GM19328 (cell line): ENCODE data around the gene ARF3.

Experiments
- ATAC-seq: cut with Tn5 transposase; IDR thresholded peaks from one replicate; pipeline ENCODE4 v1.9.1; 2021; ENCODE audit warnings: mild to moderate bottlenecking, moderate library complexity; ENCODE audit not compliant: unreplicated experiment

ARF3 gene

DNA sequence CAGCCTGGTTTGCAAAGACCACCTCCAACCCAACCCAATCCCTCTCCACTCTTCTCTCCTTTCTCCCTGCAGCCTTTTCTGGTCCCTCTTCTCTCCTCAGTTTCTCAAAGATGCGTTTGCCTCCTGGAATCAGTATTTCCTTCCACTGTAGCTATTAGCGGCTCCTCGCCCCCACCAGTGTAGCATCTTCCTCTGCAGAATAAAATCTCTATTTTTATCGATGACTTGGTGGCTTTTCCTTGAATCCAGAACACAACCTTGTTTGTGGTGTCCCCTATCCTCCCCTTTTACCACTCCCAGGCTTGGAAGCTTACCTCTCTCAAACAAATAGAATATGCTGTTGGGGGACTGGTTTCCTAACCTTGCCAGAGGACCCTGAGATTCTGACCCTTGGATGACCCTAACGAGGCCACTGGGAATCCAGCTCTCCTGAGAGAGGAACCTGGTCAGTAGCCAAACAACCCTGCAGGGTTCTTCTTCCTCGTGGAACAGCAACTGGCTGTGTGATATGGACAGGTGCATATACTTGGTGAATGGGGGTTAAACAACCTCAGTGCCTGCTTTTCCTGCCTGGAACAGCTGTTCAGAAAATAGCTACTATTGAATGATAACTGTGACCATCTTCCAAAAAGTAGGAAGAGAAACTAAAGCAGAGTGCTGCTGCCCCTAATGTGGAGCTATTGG lies 25.3 kb upstream of the ARF3 start:
- ATAC-seq, result no peak

DNA sequence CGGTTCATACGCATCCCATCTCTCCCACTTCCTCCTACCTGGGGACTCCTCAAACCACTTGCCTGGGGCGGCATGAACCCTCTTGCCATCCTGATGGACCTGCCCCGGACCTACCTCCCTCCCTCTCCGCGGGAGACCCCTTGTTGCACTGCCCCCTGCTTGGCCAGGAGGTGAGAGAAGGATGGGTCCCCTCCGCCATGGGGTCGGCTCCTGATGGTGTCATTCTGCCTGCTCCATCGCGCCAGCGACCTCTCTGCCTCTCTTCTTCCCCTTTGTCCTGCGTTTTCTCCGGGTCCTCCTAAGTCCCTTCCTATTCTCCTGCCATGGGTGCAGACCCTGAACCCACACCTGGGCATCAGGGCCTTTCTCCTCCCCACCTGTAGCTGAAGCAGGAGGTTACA lies 24.5 kb upstream of the ARF3 start:
- ATAC-seq, result no peak

DNA sequence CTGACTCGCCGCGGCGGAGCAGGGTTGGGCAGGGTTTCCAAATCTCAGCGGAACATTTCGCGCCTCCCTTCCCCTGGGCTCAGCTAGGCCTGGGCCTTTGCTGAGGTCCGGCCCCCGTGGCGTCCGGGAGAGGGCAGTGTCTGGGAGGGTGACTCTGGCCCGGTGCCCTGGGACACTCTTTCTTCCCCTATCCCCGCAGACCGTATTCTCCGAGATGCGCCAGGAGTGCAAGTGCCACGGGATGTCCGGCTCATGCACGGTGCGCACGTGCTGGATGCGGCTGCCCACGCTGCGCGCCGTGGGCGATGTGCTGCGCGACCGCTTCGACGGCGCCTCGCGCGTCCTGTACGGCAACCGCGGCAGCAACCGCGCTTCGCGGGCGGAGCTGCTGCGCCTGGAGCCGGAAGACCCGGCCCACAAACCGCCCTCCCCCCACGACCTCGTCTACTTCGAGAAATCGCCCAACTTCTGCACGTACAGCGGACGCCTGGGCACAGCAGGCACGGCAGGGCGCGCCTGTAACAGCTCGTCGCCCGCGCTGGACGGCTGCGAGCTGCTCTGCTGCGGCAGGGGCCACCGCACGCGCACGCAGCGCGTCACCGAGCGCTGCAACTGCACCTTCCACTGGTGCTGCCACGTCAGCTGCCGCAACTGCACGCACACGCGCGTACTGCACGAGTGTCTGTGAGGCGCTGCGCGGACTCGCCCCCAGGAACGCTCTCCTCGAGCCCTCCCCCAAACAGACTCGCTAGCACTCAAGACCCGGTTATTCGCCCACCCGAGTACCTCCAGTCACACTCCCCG lies 23.9 kb upstream of the ARF3 start:
- ATAC-seq, result no peak

DNA sequence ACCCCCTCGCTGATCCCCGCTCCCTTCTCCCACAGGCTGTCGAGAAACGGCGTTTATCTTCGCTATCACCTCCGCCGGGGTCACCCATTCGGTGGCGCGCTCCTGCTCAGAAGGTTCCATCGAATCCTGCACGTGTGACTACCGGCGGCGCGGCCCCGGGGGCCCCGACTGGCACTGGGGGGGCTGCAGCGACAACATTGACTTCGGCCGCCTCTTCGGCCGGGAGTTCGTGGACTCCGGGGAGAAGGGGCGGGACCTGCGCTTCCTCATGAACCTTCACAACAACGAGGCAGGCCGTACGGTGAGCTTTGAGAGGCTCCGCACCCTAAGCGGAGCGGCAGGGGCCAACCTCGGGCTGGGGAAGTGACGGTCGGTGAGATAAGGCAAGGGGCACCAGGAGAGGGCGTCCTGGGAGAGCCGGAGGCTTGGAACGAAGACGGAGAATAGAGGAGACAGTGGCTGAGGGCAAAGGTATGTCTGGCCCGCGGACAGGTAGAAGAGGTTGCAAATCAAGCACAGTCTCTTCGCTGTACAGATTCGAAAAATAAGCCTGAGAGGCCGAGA lies 23.2 kb upstream of the ARF3 start:
- no peak for ATAC-seq

DNA sequence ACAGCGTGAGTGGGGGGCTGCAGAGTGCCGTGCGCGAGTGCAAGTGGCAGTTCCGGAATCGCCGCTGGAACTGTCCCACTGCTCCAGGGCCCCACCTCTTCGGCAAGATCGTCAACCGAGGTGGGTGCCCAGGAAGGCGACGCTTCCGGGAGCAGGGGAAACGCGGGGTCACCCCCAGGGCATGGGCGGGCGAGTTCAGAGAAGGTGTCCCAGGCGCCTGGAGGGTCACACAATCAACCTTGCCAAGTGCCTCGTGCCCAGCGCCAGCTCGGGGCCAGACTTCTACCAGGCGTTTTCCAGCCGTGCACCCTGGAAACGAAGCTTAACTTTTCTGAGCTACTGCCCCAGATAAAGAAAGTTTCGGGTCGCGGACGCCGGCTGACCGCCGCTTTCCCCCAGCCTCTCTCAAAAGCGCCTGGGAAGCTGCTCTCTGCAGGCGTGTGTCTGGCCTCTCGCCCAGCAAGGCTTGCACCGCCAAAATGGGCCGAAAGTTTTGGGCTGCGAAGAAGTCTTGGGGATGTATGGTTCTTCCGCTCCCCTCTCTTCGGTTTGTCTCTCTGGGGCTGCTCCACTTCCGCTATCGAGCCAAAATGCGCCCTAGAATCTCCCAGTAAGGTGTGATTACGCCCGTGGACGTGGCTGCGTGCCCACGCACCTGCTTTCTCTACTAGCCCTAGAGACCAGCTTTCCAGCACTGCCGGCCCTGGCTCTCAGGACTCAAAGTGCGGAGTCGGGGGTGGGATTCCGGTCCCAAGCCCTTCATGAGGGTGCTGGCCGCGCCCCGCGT lies 22.5 kb upstream of the ARF3 start:
- ATAC-seq, result no peak

DNA sequence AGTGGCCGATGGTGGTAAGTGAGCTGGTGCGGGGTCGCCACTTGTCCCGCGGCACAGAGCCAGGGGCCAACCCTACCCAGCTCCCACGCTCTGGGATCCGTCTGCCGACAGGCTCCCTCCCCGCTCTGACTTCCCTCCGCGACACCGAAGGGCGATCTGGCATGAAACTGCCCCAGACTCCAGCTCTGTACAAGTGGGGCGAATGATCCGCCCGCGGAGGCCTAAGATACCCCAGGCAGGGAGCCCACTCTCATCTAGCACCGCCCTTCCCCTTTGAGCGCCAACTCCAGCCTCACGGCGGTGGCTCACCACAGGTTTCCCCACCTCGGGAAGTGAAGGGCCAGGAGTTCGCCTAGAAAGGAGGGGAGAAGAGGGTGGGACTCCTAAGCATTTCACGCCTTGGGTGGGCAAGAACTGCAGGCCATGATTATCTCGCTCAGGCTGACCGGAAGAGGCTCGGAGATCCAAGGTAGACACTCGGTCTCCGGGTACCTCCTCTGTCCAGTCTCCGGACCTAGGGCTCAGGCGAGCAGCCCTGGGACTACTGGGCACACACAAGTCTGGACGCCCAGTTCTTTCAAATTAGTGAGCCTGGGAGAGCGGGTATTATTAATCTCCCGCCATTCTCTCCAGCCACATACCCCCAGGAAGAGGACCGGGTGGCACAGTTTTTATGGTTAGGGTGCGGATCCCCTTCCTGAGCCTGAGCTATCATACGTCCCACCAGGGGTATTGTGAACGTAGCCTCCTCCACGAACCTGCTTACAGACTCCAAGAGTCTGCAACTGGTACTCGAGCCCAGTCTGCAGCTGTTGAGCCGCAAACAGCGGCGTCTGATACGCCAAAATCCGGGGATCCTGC lies 21.7 kb upstream of the ARF3 start:
- ATAC-seq, result no peak

DNA sequence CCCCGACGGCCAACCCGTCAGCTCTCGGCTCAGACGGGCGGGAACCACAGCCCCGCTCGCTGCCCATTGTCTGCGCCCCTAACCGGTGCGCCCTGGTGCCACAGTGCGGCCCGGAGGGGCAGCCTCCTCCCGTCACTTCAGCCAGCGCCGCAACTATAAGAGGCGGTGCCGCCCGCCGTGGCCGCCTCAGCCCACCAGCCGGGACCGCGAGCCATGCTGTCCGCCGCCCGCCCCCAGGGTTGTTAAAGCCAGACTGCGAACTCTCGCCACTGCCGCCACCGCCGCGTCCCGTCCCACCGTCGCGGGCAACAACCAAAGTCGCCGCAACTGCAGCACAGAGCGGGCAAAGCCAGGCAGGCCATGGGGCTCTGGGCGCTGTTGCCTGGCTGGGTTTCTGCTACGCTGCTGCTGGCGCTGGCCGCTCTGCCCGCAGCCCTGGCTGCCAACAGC lies 21.0 kb upstream of the ARF3 start, which contains the start of gene WNT1:
WNT1 (plus strand) TSS at position 32 of the 450 bp plus-strand sequence; CDS start at position 361, 329 bp downstream.
- ATAC-seq, result no peak

DNA sequence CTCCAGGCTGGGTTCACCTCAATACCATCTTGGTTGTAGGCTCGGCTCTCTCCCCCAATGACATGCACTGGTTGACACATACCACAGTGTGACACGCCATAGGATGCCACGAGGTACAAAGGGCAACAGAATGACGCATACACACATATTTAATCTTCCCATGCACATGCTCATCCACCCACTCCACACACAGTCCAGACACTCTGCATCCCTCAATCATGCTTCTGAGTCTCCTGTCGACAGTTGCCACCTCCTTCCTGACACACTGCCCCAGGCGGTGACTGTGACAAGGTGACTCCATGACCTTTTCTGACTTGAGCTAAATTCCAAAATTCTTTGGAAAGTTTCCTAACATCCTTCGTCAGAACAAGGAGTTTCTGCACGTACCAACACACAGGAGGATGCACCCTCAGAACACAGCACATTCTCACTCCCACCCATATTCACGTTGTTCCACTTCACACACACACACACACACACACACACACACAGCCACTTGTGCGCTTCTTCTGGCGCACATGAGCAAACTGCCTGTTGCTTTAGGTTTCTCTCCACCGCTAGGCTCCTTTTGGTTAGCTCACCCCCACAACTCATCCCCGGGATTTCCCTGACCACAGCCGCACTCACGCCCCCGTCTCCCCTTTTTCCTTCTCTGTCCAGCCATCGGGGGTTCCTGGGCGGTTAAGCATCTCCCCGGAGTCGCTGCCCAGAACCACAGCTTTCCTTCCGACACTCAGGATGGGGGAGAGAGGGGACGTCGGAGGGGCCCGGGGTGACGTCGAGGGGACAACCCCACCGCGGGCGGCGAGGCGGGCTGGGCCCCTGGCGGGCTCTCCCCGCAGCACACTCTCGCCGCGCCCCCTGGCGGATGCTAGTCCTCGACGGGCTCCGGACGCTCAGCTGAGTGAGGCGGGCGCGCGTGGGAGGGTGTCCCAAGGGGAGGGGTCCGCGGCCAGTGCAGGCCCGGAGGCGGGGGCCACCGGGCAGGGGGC lies 20.3 kb upstream of the ARF3 start:
- ATAC-seq, result no peak

DNA sequence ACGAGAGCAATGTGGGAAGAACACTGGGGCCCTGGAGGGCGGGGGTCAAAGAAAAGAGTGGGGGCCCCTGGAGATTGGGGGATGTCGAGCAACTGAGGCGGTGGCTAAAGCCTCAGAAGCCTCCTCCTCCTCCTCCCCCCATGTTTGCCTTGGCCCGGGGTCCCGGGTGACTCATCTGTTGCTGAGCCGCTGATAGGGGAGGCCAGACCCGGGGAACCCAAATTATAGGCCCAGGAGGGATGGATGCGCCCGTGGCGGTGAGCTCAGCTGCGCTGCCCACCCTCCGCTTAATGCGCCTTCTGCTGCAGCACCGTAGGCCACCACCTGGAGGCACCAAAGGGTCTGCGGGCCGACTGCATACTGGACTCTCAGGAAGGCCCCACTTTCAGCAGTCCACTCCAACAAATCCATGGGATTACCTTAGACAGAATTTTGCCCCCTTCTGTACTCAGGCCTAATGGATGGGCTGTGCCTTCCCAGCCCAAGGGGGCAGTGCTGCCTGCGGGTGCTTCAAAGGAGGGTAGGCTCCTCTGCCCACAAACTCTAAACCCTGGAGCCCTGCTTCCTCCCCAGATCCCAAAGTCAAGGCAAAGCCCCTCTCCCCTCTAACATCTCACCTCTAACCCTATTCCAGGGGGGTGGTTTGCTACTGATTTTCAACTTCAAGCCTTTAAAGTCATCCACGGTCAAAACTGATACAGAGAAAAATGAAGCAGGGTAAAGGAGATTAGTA lies 16.8 kb upstream of the ARF3 start:
- no peak for ATAC-seq

DNA sequence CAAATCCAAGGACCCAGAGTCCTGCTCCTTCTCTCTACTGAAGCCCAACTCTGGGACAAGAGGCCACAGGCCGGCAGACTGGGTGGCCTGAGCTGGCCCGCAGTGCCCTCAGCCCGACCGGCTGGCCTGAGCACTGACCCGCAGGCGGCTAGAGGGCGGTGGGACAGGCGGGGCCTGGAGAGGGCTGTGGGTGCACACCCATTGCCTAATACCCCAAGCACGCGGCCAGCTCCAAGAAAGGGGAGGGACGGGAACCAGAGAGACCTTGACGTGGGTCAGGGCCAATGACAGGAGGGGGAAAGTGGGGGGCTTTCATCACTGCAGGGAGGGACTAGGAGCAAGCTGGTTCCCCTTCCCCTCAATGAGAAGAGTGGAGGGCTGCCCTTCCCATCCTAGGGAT lies 16.2 kb upstream of the ARF3 start:
- no peak for ATAC-seq

DNA sequence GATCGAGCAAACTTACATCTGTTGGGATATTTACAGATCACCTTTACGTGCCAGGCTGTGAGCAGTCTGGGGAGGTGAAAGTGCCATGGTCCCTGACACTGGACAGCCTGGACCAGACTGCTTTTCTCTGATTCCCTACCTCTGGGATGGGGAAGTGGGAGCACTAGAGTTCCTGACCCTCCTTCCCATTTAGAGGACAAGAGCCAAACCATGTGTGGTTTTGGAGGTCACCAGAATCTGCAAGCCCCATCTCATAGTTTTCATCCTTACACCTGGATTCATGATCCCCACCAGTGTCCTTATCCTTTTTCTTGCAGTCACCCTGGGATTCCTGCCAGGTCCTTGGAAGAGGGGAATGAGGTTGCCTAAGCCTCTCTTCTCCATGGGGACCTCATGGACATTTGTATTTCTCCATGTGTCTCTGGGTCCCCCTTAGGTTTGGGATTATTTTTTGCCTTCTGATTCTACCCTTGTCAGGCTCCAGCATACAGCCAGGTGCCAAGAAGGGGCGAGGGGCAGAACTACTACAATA lies 15.7 kb upstream of the ARF3 start:
- ATAC-seq, result no peak

DNA sequence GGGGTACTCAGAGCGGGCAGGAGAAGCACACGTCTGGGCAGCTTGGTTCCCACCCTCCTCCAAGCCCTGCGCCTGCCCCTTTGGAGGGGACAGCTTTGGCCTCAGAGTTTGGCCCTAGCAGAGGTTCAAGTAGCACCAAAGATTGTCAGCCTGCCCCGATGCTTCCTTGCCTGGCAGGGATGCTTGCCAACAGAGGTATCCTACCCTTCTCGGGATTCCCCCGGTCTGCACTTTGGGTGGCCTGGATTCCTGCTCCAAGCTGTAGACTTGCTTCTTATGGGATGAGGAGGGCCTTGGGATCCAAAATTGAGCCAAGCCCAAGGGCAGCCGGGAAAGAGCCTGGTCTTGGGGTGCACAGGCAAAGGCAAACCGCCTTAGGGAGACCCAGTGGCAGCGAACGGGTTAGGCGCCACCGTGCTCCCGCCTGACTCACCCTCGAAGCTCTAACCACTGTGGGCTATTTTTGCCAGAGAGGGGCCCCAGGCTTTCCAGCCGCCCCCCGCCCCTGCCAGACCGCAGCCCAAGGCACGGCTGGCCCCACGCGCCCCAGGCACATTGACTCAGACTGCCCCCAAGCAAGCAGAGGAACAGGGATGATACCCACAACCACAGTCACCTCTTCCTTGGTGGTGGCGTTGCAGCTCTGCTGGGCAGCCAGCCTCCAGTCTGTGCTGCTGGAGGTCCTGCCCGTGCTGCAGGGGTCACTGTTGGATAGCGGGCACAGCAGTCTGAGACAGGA lies 15.1 kb upstream of the ARF3 start:
- no peak for ATAC-seq

DNA sequence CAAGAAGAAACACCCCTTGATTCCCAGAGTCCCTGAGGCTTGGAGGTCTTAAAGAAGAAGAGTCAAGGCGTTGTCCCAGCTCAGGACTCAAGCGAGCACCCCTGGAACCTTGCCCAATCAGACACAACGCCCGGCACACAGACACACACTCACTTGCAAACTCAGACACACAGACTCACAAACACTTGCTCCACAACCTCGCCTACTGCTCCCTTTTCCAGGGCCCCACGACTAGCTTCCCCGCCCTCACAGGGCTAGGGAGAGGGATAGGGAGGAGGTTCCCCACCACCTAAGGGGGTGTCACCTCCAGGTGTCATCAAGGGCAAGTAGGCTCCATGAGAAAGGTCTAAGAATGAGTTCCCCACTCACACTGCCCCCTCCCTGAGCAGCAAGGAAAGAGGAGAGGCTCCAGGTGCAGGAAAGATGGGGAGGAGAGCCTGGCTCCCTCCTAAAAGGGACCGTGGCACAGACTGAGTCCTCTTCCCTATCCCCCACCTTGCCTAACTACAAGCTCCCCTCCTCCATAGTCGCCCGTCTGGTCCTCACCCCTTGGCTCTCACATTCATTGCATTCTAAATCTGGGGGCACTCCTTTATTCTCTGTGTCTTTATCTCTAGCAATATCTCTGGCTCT lies 13.5 kb upstream of the ARF3 start:
- ATAC-seq, result no peak

DNA sequence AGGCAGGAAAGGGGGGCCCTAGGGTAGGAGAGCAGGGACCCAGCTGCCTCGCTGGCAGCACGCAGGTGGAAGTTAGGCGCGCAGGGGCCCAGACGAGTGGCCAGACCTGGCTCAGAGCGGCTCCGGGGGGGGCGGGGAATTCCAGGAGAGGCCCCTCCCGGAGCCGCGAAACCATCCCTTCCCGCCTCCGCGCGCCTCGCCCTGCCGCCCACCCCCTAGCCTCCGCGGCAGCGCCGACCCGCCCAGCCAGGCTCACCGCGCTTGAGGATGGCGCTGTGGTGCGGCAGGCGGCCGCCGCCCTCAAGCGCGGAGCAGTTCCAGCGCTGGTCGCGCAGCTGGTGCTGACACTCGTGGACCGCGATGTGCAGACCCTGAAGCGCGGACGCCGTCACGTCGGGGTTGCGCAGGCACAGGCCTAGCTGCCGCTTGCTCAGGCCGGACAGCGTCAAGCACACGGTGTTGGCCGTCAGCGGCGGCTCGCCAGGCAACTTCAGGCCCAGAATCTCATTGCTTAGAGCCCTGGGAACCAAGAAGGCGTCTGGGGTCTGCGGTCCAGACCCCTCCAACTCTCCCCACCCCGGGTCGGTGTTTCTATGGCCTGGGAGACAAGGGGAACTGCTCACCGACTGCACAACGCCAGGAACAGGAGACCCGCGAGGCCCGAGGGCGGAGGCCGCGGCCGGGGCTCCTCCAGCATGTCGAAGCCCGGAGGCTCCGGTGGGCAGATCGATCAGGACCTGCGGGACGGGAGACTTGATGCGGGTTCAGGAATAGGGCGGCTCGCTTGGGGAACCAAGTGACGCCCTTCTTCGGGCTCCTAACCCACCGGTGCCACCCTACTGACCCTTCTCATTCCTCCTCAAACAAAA lies 12.8 kb upstream of the ARF3 start:
- no peak for ATAC-seq

DNA sequence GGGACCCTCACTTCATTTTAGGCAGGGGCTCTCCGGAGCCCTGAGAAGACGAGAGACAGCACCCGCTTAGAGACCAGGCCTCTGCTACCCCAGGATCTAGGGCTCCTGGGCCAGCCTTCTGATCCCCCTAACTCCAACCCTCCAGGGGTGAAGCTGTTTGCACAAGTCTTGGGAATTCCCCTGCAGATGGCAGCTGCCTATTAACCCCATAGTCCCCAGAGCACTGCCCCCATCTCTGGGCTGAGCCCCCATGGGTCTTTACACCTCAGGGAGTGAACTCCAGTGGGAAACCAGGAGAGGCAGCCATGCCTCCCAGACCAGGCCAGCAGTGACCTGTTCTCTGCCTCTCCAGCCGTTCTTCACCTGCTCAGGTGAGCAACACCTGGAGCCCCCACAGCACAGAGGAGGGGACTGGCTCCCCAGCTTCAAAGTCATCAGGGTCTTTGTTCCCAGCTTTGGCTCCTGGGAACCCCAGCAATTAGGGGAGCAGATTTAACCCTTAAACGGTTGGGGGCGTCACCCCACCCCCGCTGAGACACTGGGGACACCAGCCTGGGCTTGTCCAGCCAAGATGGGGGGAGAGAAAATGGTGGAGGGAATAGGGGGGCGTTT lies 12.0 kb upstream of the ARF3 start:
- ATAC-seq, result no peak

DNA sequence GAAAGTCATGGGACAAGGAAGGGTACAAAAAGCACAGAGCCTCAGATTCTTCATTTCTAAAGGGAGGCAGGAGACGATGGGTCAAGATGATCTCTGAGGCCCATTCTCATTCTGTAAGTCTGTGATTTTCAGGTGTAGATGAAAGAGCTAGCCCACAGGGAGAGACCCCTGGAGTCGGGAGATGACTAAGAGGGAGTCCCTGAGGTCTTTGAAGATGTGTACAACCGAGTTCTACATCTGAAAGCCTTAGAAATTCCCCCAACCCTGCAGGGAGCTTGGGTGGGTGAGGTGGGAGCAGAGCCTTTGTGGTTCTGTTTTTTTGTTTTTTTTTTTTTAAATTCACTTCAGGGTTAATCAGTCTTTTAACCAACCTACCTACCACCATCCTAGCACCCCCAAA lies 11.2 kb upstream of the ARF3 start:
- no peak for ATAC-seq
